Measurements from ENCODE around the gene CALM1. TPM values are rescaled to one million over a fixed set of nuclear protein-coding genes. Genes with fewer than 3 reads are reported as not detected.
A peak's percentile ranks its signal among the peaks of the same experiment; 100 is the strongest.

Gene CALM1
- total RNA-seq, 1 donor from 2014 or later, result 634 TPM

DNA sequence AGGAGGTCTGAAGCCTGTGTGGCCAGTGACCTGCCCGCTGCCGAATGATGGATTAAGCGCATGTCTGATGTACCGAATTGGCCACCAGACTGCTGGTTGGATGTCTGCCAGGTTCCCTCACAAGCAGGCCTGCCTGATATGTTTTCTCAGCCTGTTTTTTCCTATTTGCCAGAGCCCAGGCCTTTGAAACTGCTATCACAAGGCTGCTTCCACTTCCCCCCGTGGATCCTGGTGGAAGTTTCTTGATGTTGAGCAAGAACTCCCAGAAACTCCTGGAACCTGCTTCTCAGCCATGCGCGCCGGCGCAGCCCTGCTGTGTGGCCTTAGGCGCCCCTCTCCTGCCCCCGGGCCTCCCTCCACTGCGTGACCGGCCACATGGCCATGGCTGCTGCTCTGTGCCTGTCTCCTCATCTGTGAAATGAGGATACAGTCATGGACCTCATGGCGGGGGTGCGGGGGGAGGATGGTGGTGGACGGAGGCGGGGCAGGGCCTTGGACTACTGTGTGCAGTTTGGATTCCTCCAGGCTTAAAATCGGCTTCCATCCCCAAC, 56.6 kb downstream of the CALM1 start:
- Mint-ChIP-seq H3K36me3 (ENCODE audit: low read depth, unreplicated experiment) (no peaks in the 10 kb centered on the region), H3K9me3 (ENCODE audit: unreplicated experiment) (no peaks in the 10 kb centered on the region), H3K4me3 (ENCODE audit: unreplicated experiment) (no peak overlapping the region), H3K27me3 (ENCODE audit: unreplicated experiment) (peaks cover 7% of the 10 kb centered on the region), H3K4me1 (ENCODE audit: unreplicated experiment) (peaks cover 53% of the 10 kb centered on the region), H3K27ac (ENCODE audit: unreplicated experiment) (peak overlapping the region; percentile 65)
- DNase-seq (ENCODE audit: low spot score), result no peak
- TF ChIP-seq, protein P1, sequence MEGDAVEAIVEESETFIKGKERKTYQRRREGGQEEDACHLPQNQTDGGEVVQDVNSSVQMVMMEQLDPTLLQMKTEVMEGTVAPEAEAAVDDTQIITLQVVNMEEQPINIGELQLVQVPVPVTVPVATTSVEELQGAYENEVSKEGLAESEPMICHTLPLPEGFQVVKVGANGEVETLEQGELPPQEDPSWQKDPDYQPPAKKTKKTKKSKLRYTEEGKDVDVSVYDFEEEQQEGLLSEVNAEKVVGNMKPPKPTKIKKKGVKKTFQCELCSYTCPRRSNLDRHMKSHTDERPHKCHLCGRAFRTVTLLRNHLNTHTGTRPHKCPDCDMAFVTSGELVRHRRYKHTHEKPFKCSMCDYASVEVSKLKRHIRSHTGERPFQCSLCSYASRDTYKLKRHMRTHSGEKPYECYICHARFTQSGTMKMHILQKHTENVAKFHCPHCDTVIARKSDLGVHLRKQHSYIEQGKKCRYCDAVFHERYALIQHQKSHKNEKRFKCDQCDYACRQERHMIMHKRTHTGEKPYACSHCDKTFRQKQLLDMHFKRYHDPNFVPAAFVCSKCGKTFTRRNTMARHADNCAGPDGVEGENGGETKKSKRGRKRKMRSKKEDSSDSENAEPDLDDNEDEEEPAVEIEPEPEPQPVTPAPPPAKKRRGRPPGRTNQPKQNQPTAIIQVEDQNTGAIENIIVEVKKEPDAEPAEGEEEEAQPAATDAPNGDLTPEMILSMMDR (IDR thresholded peaks at IDR 0.05; ENCODE audit: unreplicated experiment), result no peak

DNA sequence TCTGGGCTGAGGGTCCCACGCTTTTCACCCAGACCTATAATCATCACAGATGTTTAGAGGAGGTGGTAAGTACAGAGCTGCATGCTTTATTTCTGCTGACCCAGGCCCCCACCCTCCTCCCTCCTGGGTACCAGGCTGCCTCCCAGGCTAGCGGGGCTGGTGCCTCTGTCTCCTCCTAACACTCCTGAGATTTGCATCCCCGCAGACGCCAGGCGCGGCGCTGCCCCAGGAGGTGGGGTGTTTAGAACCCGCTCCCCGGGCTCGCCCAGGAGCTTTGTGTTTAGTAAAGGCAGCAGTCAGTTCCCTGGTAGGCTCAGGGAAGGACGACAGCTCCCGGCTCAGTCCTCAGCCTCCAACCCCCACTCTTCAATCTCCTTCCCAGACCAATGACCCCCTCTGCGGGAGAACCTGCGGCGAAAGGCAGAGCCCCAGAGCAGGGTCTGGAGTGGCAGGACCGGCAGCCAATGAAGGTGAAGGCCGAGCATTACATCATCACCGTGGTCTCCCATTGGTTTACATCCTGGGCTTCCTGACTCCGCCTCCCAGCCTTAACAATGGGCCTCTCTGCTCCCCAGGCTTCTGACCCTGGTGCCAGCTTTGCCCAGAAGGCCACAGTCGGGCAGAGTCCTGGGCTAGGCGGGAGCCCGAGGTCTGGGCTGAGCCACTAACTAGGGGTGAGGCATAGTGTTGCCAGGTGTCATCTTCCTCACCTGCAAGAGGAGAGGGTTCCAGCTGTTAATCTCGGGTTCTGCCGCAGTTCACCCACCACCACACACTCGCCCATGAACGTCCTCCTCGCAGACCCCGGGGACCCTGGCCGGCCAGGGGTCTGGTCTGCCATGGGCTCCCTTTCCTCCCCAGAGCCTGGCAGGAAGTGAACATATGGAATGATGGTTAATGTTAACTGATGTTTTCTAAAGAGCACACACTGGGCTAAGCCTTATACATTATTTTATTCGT, 57.5 kb downstream of the CALM1 start:
- peaks cover 57% of the 10 kb centered on the region for H3K4me1 Mint-ChIP-seq (ENCODE audit: unreplicated experiment)
- H3K27me3 Mint-ChIP-seq (ENCODE audit: unreplicated experiment), result peaks cover 7% of the 10 kb centered on the region

DNA sequence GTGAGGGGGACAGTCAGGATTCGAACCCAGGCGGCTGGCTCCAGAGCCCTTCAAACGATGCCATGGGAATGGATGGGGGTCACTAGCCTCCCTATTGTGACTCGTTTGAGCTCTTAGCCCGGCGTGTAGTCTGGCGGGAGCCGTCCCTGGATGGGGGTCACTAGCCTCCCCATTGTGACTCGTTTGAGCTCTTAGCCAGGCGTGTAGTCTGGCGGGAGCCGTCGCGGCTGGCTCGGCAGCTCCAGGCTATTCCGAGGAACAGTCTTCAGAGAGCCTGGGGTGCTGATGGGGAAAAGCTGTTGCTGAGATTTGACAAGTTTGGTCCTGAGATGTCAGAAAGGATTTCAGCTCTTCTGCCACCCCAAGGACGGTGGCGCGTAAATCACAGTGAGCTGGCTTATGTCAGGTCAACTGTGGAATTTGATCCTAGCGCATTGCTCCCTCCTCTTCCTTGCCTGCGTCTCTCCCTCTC, 58.3 kb downstream of the CALM1 start:
- peaks cover 51% of the 10 kb centered on the region for H3K4me1 Mint-ChIP-seq (ENCODE audit: unreplicated experiment)
- no peaks in the 10 kb centered on the region for H3K36me3 Mint-ChIP-seq (ENCODE audit: low read depth, unreplicated experiment)
- TF ChIP-seq, protein P1 (IDR thresholded peaks at IDR 0.05; ENCODE audit: unreplicated experiment), result no peak
- H3K9me3 Mint-ChIP-seq (ENCODE audit: unreplicated experiment), result no peaks in the 10 kb centered on the region
- no peak for DNase-seq (ENCODE audit: low spot score)
- H3K27ac Mint-ChIP-seq (ENCODE audit: unreplicated experiment), result no peak overlapping the region
- H3K27me3 Mint-ChIP-seq (ENCODE audit: unreplicated experiment), result peaks cover 7% of the 10 kb centered on the region
- H3K4me3 Mint-ChIP-seq (ENCODE audit: unreplicated experiment), result no peak overlapping the region

More for the DNA sequence above, 57.5 kb downstream of the CALM1 start:
- Mint-ChIP-seq H3K9me3 (ENCODE audit: unreplicated experiment) (no peaks in the 10 kb centered on the region), H3K36me3 (ENCODE audit: low read depth, unreplicated experiment) (no peaks in the 10 kb centered on the region), H3K4me3 (ENCODE audit: unreplicated experiment) (peak overlapping the region; percentile 56), H3K27ac (ENCODE audit: unreplicated experiment) (peak overlapping the region; percentile 64)
- TF ChIP-seq, protein P1 (IDR thresholded peaks at IDR 0.05; ENCODE audit: unreplicated experiment), result no peak
- peak; percentile 84 for DNase-seq (ENCODE audit: low spot score)

DNA sequence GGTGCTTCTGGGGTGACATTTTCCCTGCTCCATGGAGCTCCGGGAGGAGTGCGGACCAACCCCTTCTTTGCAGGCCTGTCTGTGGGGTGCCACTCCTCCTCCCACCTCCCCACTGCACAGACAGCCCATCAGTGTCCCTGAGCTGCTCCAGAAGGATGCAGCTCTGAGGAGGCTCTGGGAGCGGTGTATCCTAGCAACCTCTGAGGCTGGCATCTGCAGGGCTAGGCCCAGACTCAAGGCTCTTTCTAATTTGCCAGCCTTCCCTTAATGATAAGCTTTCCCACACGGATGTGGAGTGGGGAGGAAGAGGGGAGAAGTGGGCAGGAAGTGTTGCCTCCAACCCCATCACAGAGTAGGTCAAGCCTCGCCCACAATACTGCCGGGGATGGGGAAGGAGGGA, 59.7 kb downstream of the CALM1 start:
- TF ChIP-seq, protein P1 (IDR thresholded peaks at IDR 0.05; ENCODE audit: unreplicated experiment), result no peak
- Mint-ChIP-seq H3K27ac (ENCODE audit: unreplicated experiment) (no peak overlapping the region), H3K4me1 (ENCODE audit: unreplicated experiment) (peaks cover 47% of the 10 kb centered on the region), H3K36me3 (ENCODE audit: low read depth, unreplicated experiment) (no peaks in the 10 kb centered on the region), H3K4me3 (ENCODE audit: unreplicated experiment) (no peak overlapping the region), H3K9me3 (ENCODE audit: unreplicated experiment) (no peaks in the 10 kb centered on the region), H3K27me3 (ENCODE audit: unreplicated experiment) (peaks cover 10% of the 10 kb centered on the region)
- no peak for DNase-seq (ENCODE audit: low spot score)

DNA sequence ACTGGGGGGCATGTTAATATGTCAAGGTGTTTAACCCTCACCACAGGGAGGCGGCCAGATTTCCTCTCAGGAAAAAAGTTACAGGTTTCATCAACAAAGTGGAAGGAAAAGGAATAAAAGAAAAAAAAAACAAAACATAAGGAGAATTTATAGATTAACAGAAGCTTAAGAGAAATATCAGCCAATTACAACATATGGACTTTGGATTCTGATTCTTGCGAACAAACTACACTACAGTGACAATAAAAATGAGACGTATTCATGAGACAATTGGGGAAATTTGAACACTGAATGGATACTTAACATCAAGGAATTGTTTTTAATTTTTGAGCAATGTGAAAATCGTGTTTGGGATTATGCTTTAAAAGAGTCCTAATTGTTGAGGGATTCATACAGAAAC, 60.4 kb downstream of the CALM1 start:
- DNase-seq (ENCODE audit: low spot score), result no peak
- H3K4me3 Mint-ChIP-seq (ENCODE audit: unreplicated experiment), result no peak overlapping the region
- TF ChIP-seq, protein P1 (IDR thresholded peaks at IDR 0.05; ENCODE audit: unreplicated experiment), result no peak
- no peaks in the 10 kb centered on the region for H3K9me3 Mint-ChIP-seq (ENCODE audit: unreplicated experiment)
- peak overlapping the region; percentile 41 for H3K27ac Mint-ChIP-seq (ENCODE audit: unreplicated experiment)
- H3K4me1 Mint-ChIP-seq (ENCODE audit: unreplicated experiment), result peaks cover 41% of the 10 kb centered on the region
- H3K36me3 Mint-ChIP-seq (ENCODE audit: low read depth, unreplicated experiment), result no peaks in the 10 kb centered on the region
- peaks cover 9% of the 10 kb centered on the region for H3K27me3 Mint-ChIP-seq (ENCODE audit: unreplicated experiment)
